ENCODE data around the gene MAP3K4.

Gene MAP3K4

DNA sequence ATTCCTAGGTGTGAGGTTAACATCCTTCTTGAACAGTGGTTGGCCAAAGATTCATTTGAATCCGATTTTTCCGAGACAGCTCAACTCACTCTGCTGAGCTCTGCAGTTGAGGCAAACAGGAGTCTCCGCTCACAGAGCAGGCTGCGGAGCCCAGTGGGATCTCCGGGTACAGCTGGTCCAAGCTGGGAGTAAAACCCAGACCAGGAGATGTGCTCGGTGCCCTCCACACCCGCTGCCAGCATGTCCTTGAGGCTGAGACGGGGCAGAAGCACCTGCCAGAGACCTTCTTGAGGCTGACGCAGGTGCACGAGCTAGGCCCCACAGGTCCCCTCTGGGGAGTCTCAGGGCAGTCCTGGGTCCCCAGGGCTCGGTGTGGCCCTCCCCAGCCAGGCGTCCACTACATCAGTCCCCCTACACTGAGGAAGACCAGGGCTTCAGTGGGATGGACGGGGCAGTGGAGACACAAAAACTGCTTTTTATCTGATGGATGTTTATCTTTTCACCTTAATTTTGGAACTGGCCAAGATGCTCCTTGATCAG, 163.3 kb downstream of the MAP3K4 start:
- DNase-seq (no peak), ATAC-seq (ENCODE audit: insufficient read depth, low read depth) (no peak)
- no peaks in the 10 kb centered on the region for H3K9me3 ChIP-seq (ENCODE audit: insufficient read depth, low read length, severe bottlenecking)
- no peak overlapping the region for H3K9ac ChIP-seq (ENCODE audit: low read depth, low read length)
- H3K79me2 ChIP-seq (ENCODE audit: insufficient read depth, low read length) = no peaks in the 10 kb centered on the region
- TF ChIP-seq, protein P1, sequence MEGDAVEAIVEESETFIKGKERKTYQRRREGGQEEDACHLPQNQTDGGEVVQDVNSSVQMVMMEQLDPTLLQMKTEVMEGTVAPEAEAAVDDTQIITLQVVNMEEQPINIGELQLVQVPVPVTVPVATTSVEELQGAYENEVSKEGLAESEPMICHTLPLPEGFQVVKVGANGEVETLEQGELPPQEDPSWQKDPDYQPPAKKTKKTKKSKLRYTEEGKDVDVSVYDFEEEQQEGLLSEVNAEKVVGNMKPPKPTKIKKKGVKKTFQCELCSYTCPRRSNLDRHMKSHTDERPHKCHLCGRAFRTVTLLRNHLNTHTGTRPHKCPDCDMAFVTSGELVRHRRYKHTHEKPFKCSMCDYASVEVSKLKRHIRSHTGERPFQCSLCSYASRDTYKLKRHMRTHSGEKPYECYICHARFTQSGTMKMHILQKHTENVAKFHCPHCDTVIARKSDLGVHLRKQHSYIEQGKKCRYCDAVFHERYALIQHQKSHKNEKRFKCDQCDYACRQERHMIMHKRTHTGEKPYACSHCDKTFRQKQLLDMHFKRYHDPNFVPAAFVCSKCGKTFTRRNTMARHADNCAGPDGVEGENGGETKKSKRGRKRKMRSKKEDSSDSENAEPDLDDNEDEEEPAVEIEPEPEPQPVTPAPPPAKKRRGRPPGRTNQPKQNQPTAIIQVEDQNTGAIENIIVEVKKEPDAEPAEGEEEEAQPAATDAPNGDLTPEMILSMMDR (IDR thresholded peaks at IDR 0.05; ENCODE audit: borderline replicate concordance, extremely low read depth, low read length, poor library complexity, severe bottlenecking) = no peak
- no peak for TF ChIP-seq EZH2 (IDR thresholded peaks at IDR 0.05; ENCODE audit: borderline replicate concordance, low read depth, low read length, severe bottlenecking)
- no peak overlapping the region for H2AFZ ChIP-seq (ENCODE audit: low read depth, low read length)
- no peaks in the 10 kb centered on the region for H4K20me1 ChIP-seq (ENCODE audit: insufficient read depth, low read length)
- H3K27me3 ChIP-seq (ENCODE audit: insufficient read depth, low read length, poor library complexity) = no peaks in the 10 kb centered on the region
- H3K36me3 ChIP-seq (ENCODE audit: insufficient read depth, low read length) = no peaks in the 10 kb centered on the region
- H3K4me1 ChIP-seq (ENCODE audit: insufficient read depth, low read length) = no peaks in the 10 kb centered on the region
- no peak overlapping the region for H3K4me2 ChIP-seq (ENCODE audit: insufficient read depth, low read length)
- no peak overlapping the region for H3K4me3 ChIP-seq (ENCODE audit: low read depth in 1 of 2, low read length in 2 of 2)
- no peak overlapping the region for H3K27ac ChIP-seq (ENCODE audit: low read length)

DNA sequence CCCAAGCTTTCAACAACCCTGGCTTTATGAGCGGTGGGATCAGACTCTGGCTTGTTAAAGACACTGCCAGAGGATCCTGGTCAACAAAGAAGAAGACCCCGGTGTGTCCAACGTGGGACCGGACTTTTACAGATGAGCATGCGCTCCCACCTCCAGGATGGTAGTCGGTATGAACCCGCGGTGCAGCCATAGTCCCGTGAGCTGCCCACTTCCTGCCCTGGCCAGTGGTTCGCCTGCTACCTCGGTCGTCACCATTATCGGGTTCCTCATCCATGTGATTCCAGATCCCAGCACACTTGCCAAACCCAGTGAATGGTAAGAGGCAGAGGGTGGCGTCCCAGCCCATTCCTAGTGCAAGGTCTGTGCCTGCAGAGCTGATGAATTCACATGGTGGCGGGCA, 169.6 kb downstream of the MAP3K4 start:
- Histone ChIP-seq H3K36me3 (ENCODE audit: insufficient read depth, low read length) (no peaks in the 10 kb centered on the region), H3K79me2 (ENCODE audit: insufficient read depth, low read length) (no peaks in the 10 kb centered on the region), H4K20me1 (ENCODE audit: insufficient read depth, low read length) (no peaks in the 10 kb centered on the region), H3K4me2 (ENCODE audit: insufficient read depth, low read length) (no peak overlapping the region), H3K9ac (ENCODE audit: low read depth, low read length) (no peak overlapping the region), H3K4me3 (ENCODE audit: low read depth in 1 of 2, low read length in 2 of 2) (no peak overlapping the region), H3K9me3 (ENCODE audit: insufficient read depth, low read length, severe bottlenecking) (no peaks in the 10 kb centered on the region), H2AFZ (ENCODE audit: low read depth, low read length) (no peak overlapping the region), H3K4me1 (ENCODE audit: insufficient read depth, low read length) (no peaks in the 10 kb centered on the region), H3K27ac (ENCODE audit: low read length) (no peak overlapping the region), H3K27me3 (ENCODE audit: insufficient read depth, low read length, poor library complexity) (no peaks in the 10 kb centered on the region)
- DNase-seq (no peak), ATAC-seq (ENCODE audit: insufficient read depth, low read depth) (no peak)
- TF ChIP-seq, protein P1 (IDR thresholded peaks at IDR 0.05; ENCODE audit: borderline replicate concordance, extremely low read depth, low read length, poor library complexity, severe bottlenecking) = no peak
- TF ChIP-seq EZH2 (IDR thresholded peaks at IDR 0.05; ENCODE audit: borderline replicate concordance, low read depth, low read length, severe bottlenecking) = no peak

DNA sequence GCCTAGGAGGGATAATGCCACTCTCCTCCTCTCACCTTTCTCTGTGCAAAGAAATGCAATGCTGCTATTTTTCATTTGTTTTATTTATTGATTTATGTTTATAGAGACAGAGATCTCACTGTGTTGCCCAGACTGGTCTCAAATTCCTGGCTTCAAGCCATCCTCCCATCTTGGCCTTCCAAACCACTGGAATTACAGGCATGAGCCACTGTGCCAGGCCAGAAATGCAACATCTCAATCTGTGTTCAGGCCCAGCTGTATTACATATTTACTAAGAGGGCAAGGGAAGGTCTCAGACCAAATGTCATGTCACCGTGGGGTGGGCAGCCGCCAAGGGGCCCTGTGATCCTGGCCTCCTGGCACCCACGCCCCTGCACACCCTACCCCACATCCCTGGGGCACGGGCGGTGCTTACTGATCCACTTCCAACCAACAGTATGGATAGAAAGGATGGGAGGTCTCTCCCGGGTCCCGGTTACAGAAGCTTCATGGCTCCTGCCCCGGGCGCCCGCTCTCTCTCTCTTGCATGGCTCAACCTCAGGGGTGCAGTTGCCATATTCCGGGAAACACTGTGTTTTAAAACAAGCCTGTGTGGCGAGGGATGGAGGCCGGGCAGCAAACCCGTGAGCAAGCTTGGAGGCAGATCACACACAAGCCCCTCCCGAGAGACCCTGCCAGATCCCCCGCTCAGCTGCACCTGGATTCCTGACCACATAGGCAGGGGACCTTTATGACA, 170.5 kb downstream of the MAP3K4 start:
- H3K36me3 ChIP-seq (ENCODE audit: insufficient read depth, low read length) = no peaks in the 10 kb centered on the region
- no peak overlapping the region for H3K9ac ChIP-seq (ENCODE audit: low read depth, low read length)
- no peak overlapping the region for H3K4me3 ChIP-seq (ENCODE audit: low read depth in 1 of 2, low read length in 2 of 2)
- H3K79me2 ChIP-seq (ENCODE audit: insufficient read depth, low read length) = no peaks in the 10 kb centered on the region
- H3K27ac ChIP-seq (ENCODE audit: low read length) = no peak overlapping the region
- no peaks in the 10 kb centered on the region for H3K9me3 ChIP-seq (ENCODE audit: insufficient read depth, low read length, severe bottlenecking)
- no peaks in the 10 kb centered on the region for H4K20me1 ChIP-seq (ENCODE audit: insufficient read depth, low read length)
- no peak overlapping the region for H3K4me2 ChIP-seq (ENCODE audit: insufficient read depth, low read length)
- H3K4me1 ChIP-seq (ENCODE audit: insufficient read depth, low read length) = no peaks in the 10 kb centered on the region
- H3K27me3 ChIP-seq (ENCODE audit: insufficient read depth, low read length, poor library complexity) = no peaks in the 10 kb centered on the region
- DNase-seq (no peak), ATAC-seq (ENCODE audit: insufficient read depth, low read depth) (no peak)
- H2AFZ ChIP-seq (ENCODE audit: low read depth, low read length) = no peak overlapping the region
- TF ChIP-seq, protein P1 (IDR thresholded peaks at IDR 0.05; ENCODE audit: borderline replicate concordance, extremely low read depth, low read length, poor library complexity, severe bottlenecking) = no peak
- TF ChIP-seq EZH2 (IDR thresholded peaks at IDR 0.05; ENCODE audit: borderline replicate concordance, low read depth, low read length, severe bottlenecking) = no peak

All from DND-41 (cell line).